Measurements from ENCODE around the gene ELMO1. TPM values are rescaled to one million over a fixed set of nuclear protein-coding genes. Genes with fewer than 3 reads are reported as not detected.

The ELMO1 gene
- total and polyA plus RNA-seq, 4 donors = 29.2 to 98.3 (median 86.8) TPM

DNA sequence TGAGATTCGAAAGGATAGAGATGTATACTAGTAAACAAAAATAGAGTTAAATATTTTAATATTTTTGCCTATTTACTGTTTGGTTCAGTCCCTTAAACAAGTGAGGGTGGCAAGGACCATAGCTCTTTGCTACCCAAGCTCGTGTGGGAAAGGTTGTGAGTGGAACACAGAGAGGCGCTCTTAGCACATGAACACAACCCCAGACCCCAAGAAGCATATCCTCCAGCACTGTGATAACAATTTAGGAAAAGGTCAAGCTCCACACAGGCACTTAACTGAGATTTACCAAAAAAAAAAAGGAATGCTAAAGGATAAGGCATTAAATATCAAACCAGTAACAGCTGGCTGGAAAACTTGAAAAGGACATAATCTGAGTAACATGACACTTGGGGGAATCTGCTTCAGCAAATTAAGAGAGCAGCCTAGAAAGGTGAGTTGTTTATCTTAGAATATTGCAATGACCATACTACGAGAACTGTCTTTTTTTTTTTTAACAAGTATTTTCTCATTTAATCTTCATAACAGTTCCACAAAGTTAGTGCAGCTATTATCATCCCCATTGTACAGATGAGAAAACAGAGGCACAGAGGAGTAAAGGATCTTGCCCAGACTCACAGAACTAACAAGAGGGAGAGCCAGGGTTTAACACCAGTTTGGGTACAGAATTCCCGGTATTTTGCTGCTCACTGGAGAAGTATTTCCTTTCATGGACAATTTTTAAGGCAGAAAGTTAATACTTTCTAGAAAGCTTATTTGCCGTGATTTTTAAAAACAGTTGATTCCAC, 420.9 kb downstream of the ELMO1 start:
- Histone ChIP-seq H3K4me3 (ENCODE audit: low read depth, low read length) (no peak overlapping the region), H3K9me3 (ENCODE audit: control insufficient read depth, insufficient read depth, low read length) (no peaks in the 10 kb centered on the region), H3K27ac (ENCODE audit: low read depth, low read length) (no peak overlapping the region), H3K36me3 (ENCODE audit: control insufficient read depth, insufficient read depth, low read length) (no peaks in the 10 kb centered on the region), H3K27me3 (ENCODE audit: control insufficient read depth, insufficient read depth, low read length) (no peaks in the 10 kb centered on the region), H3K4me1 (ENCODE audit: control insufficient read depth, insufficient read depth, low read length) (no peaks in the 10 kb centered on the region)
- WGBS (ENCODE audit: insufficient coverage) = 86% methylated on average over 1 of the region's 6 CpGs
- DNase-seq (ENCODE audit: low read depth in 4 of 6, low spot score in 6 of 6) = no peak

DNA sequence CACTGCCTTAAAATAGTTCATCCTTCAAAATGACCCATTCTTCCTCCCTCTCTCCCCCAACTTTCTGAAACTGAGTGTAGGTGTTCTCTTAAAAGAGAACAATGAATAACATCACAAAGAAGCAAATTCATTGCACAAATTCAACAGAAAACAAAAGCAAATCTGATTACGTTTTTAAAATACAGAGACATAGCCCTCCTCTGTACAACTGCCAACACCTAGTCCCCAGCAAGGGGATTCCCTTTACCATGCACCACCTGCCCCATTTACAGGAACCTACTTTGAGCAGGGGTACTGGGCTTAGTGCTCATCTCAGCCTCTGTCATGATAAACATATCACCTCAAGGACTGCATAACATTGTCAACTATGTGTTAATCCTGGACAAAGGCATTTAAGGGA, 421.6 kb downstream of the ELMO1 start:
- no peaks in the 10 kb centered on the region for H3K9me3 ChIP-seq (ENCODE audit: control insufficient read depth, insufficient read depth, low read length)
- no peaks in the 10 kb centered on the region for H3K27me3 ChIP-seq (ENCODE audit: control insufficient read depth, insufficient read depth, low read length)
- no peaks in the 10 kb centered on the region for H3K4me1 ChIP-seq (ENCODE audit: control insufficient read depth, insufficient read depth, low read length)
- no peak overlapping the region for H3K27ac ChIP-seq (ENCODE audit: low read depth, low read length)
- 76% methylated on average over 1 of the region's 1 CpG for WGBS (ENCODE audit: insufficient coverage)
- H3K4me3 ChIP-seq (ENCODE audit: low read depth, low read length) = no peak overlapping the region
- no peaks in the 10 kb centered on the region for H3K36me3 ChIP-seq (ENCODE audit: control insufficient read depth, insufficient read depth, low read length)
- no peak for DNase-seq (ENCODE audit: low read depth in 4 of 6, low spot score in 6 of 6)

DNA sequence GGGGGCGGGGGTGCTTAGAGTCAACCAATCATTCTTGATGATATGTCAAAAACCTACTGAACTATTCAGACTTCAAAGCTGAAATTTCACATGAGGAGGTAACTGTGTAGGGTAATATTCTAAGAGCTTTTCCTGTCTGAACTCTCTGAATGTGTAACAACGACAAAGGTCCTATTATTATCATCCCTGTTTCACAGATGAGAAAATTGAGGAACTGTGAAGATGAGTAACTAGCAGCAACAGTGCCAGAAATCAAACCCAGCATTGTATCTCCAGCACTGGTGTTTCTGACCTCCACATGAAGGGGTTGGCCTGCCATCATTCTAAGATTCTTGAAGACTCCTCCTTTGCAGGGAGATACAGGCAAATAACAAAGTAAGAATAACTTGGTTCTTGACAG, 429.7 kb downstream of the ELMO1 start:
- WGBS (ENCODE audit: insufficient coverage) = no CpG with 5 or more reads among the region's 2 CpGs
- Histone ChIP-seq H3K27ac (ENCODE audit: low read depth, low read length) (no peak overlapping the region), H3K4me1 (ENCODE audit: control insufficient read depth, insufficient read depth, low read length) (no peaks in the 10 kb centered on the region), H3K4me3 (ENCODE audit: low read depth, low read length) (no peak overlapping the region), H3K27me3 (ENCODE audit: control insufficient read depth, insufficient read depth, low read length) (no peaks in the 10 kb centered on the region), H3K36me3 (ENCODE audit: control insufficient read depth, insufficient read depth, low read length) (no peaks in the 10 kb centered on the region), H3K9me3 (ENCODE audit: control insufficient read depth, insufficient read depth, low read length) (no peaks in the 10 kb centered on the region)
- no peak for DNase-seq (ENCODE audit: low read depth in 4 of 6, low spot score in 6 of 6)

DNA sequence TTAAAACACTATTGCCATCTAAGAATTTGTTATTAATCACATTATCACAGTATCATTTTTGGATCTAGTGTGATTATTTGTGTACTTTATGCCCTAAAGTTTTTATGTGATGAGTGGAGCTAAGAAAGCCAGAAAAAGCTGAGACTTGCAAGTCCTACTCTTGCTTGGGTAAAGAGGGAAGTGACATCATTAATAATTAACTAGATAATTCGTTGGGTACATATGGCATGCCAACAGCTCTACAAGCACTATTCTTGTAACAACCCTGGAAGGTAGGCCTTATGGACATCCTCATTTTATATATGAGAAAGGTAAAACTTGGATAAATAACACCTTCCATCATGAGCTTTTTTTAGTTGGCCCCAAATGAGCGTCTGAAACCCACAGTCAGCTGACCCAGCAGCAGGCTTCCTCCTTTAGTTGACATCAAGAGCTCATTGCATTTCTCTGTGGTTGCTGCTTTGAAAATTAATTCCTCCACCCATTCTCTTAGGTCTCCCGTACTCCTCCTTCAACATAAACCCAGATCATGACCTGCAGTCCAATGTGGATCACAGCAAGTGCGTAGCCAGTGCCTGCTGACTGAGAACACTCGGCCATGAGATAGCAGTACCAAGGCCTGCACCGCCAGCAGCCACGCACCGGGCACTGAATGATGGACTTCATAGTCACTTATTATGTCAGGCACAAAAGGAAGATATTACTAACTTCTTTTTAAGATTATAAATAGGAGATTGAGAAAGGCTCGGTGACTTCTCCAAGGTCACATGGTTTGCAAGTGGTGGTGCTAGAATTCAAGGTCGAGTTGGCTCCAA, 432.4 kb downstream of the ELMO1 start:
- H3K36me3 ChIP-seq (ENCODE audit: control insufficient read depth, insufficient read depth, low read length) = no peaks in the 10 kb centered on the region
- H3K4me1 ChIP-seq (ENCODE audit: control insufficient read depth, insufficient read depth, low read length) = no peaks in the 10 kb centered on the region
- H3K9me3 ChIP-seq (ENCODE audit: control insufficient read depth, insufficient read depth, low read length) = no peaks in the 10 kb centered on the region
- no peaks in the 10 kb centered on the region for H3K27me3 ChIP-seq (ENCODE audit: control insufficient read depth, insufficient read depth, low read length)
- WGBS (ENCODE audit: insufficient coverage) = 91% methylated on average over 3 of the region's 10 CpGs
- DNase-seq (ENCODE audit: low read depth in 4 of 6, low spot score in 6 of 6) = no peak
- H3K4me3 ChIP-seq (ENCODE audit: low read depth, low read length) = no peak overlapping the region
- no peak overlapping the region for H3K27ac ChIP-seq (ENCODE audit: low read depth, low read length)

DNA sequence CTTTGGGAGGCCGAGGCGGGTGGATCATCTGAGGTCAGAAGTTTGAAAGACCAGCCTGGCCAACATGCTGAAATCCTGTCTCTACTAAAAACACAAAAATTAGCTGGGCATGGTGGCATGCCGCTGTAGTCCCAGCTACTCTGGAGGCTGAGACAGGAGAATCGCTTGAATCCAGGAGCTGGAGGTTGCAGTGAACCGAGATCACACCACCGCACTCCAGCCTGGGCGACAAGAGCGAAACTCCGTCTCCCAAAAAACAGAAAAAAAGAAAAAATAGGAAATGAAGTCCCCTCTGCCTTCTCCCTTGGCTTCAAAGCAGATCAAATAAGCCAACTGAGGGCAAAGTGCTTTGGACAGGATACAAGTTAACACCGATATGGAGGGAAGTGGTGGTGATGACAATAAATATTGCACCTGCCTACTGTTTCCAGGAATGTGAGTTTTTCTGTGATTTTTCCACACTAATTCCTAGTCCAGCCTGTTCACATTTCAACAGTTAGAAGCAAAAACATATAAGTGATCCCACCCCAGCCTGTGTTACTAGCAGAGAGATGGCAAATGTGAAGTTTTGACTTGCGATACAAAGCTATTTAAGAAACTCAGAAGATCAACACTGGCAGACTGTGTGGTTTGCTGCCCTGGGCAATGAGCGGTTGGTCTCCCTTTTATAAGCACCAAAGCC, 433.2 kb downstream of the ELMO1 start:
- WGBS (ENCODE audit: insufficient coverage) = 98% methylated on average over 7 of the region's 12 CpGs
- Histone ChIP-seq H3K4me1 (ENCODE audit: control insufficient read depth, insufficient read depth, low read length) (no peaks in the 10 kb centered on the region), H3K27me3 (ENCODE audit: control insufficient read depth, insufficient read depth, low read length) (no peaks in the 10 kb centered on the region), H3K27ac (ENCODE audit: low read depth, low read length) (no peak overlapping the region), H3K36me3 (ENCODE audit: control insufficient read depth, insufficient read depth, low read length) (no peaks in the 10 kb centered on the region), H3K4me3 (ENCODE audit: low read depth, low read length) (no peak overlapping the region), H3K9me3 (ENCODE audit: control insufficient read depth, insufficient read depth, low read length) (no peaks in the 10 kb centered on the region)
- DNase-seq (ENCODE audit: low read depth in 4 of 6, low spot score in 6 of 6) = no peak

DNA sequence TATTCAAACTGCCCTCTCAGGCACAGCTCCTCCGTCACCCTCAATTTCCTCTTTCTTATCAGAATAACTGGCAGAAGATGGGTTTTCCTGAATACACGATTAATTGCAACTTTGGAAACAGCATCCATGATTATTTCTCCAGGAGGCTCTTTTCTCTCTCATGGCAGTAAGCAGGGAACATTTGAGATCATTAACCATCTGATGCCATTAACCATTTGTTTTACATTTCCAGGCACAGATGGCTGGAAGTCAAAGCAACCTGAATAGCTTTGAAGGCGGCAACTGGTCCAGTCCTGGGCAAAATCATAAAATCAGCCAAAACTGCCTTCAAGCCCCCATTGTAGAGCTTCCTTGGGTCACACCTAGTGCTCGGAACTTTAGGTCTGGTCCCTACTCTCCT, 434.9 kb downstream of the ELMO1 start:
- Histone ChIP-seq H3K9me3 (ENCODE audit: control insufficient read depth, insufficient read depth, low read length) (no peaks in the 10 kb centered on the region), H3K27ac (ENCODE audit: low read depth, low read length) (no peak overlapping the region), H3K36me3 (ENCODE audit: control insufficient read depth, insufficient read depth, low read length) (no peaks in the 10 kb centered on the region), H3K4me3 (ENCODE audit: low read depth, low read length) (no peak overlapping the region), H3K4me1 (ENCODE audit: control insufficient read depth, insufficient read depth, low read length) (no peaks in the 10 kb centered on the region), H3K27me3 (ENCODE audit: control insufficient read depth, insufficient read depth, low read length) (no peaks in the 10 kb centered on the region)
- DNase-seq (ENCODE audit: low read depth in 4 of 6, low spot score in 6 of 6) = peak in 2 of 6 donors; percentile 53 to 88
- WGBS (ENCODE audit: insufficient coverage) = 81% methylated on average over 3 of the region's 4 CpGs

DNA sequence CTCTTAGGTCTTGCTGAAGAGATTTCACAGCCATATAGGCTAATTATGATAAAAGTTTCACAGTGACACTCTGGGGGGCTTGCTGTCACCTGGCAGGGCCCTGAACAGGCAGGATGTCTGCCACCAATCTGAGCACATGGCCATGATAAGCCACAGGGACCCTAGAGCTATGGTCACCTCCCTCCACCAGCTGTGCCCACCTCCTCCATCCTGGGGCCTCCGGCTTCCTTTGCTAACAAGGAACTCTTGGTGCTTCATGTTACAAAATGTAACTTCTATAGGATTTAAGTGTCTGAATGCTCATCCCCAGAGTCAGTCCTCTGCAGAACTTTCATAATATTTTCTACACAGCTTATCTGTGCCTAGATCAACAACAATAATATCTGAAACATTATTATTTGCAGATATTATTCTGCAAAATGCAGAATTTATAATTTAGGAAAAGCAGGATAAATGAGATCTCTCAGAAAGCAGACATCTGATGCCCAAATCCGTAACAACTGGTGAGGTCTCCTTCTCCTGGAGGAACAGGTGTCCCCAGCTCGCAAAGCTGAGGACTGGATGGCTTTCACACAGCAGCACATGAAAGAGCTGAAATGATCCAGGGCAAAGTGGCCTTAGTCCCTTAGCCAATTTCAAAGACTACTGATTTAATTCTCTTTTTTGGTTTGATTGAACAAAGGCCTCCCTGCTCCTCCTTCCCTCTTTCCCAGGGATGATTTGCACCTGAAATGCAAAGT, 437.3 kb downstream of the ELMO1 start:
- Histone ChIP-seq H3K4me3 (ENCODE audit: low read depth, low read length) (no peak overlapping the region), H3K27ac (ENCODE audit: low read depth, low read length) (no peak overlapping the region), H3K4me1 (ENCODE audit: control insufficient read depth, insufficient read depth, low read length) (peaks cover 8% of the 10 kb centered on the region), H3K27me3 (ENCODE audit: control insufficient read depth, insufficient read depth, low read length) (no peaks in the 10 kb centered on the region), H3K9me3 (ENCODE audit: control insufficient read depth, insufficient read depth, low read length) (no peaks in the 10 kb centered on the region), H3K36me3 (ENCODE audit: control insufficient read depth, insufficient read depth, low read length) (no peaks in the 10 kb centered on the region)
- WGBS (ENCODE audit: insufficient coverage) = 95% methylated on average over 2 of the region's 3 CpGs
- no peak for DNase-seq (ENCODE audit: low read depth in 4 of 6, low spot score in 6 of 6)

DNA sequence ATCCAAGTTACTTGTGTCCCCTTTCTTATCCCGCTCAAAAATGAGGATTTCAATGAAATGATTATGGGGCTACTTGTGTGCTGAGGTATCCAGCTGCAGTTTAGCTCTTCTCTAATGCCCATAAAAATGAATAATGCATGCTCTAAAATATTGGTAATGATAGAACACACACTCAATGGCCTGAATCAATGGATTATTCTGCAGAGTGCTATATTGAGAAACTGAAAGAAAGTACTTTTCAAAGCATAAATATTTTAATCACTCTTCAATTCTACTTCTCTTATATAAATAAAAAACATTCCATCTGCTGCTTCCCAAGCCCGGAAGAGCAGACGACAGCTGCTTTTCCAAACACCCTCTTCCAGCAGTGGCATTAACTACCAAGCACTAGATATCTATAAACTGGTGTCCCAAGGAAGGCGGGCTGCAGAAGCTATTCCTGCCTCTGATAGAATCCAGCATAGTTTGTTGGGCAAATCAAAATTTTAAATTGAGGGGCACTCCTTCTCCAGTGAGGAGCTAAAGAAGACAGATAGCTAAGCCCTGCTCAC, 439.5 kb downstream of the ELMO1 start:
- peak in 2 of 6 donors; percentile 37 to 73 for DNase-seq (ENCODE audit: low read depth in 4 of 6, low spot score in 6 of 6)
- no peak overlapping the region for H3K4me3 ChIP-seq (ENCODE audit: low read depth, low read length)
- 33% methylated on average over 2 of the region's 4 CpGs for WGBS (ENCODE audit: insufficient coverage)
- H3K27me3 ChIP-seq (ENCODE audit: control insufficient read depth, insufficient read depth, low read length) = no peaks in the 10 kb centered on the region
- H3K9me3 ChIP-seq (ENCODE audit: control insufficient read depth, insufficient read depth, low read length) = no peaks in the 10 kb centered on the region
- H3K27ac ChIP-seq (ENCODE audit: low read depth, low read length) = no peak overlapping the region
- H3K4me1 ChIP-seq (ENCODE audit: control insufficient read depth, insufficient read depth, low read length) = peaks cover 14% of the 10 kb centered on the region
- H3K36me3 ChIP-seq (ENCODE audit: control insufficient read depth, insufficient read depth, low read length) = no peaks in the 10 kb centered on the region

DNA sequence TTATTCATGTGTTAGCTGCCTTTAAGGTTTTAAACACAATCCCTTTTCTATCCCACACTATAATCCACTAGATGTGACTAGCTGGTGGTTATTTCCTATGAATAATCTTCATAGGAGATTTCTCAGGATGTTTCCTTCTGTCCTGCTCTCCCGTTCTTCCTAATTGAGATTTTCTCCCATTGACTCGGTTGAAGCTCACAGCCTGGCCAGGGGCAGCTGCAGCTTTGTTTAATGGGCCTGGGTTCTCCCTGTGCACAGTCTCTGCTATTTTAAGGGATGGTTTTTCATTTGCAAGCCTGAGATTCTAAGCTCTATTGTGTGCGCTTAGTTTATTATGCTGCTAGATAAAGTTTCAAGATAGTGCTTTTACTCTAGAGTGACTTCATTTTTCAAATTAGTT, 441.0 kb downstream of the ELMO1 start:
- Histone ChIP-seq H3K9me3 (ENCODE audit: control insufficient read depth, insufficient read depth, low read length) (no peaks in the 10 kb centered on the region), H3K4me1 (ENCODE audit: control insufficient read depth, insufficient read depth, low read length) (peaks cover 14% of the 10 kb centered on the region), H3K36me3 (ENCODE audit: control insufficient read depth, insufficient read depth, low read length) (no peaks in the 10 kb centered on the region), H3K27me3 (ENCODE audit: control insufficient read depth, insufficient read depth, low read length) (no peaks in the 10 kb centered on the region), H3K27ac (ENCODE audit: low read depth, low read length) (peak overlapping the region; percentile 35), H3K4me3 (ENCODE audit: low read depth, low read length) (no peak overlapping the region)
- WGBS (ENCODE audit: insufficient coverage) = no CpG with 5 or more reads among the region's 3 CpGs
- peak in 2 of 6 donors; percentile 52 to 68 for DNase-seq (ENCODE audit: low read depth in 4 of 6, low spot score in 6 of 6)
